Right lung (tissue), 5 donors: ENCODE results near the gene RHOG. TPM values are rescaled to one million over a fixed set of nuclear protein-coding genes. Genes with fewer than 3 reads are reported as not detected.
A peak's percentile ranks its signal among the peaks of the same experiment; 100 is the strongest.
"Not testable (repeated sequence)": the region's sequence is repeated elsewhere in the genome, so short reads cannot be mapped to it uniquely, and the experiment has no call there.

Source experiments
- DNase-seq, 2 donors: peaks; one replicate each; pipeline ENCODE4 v3.0.0-alpha.2; 2013
- polyA plus RNA-seq, 5 donors: library from polyadenylated mRNA; unstranded; fragments of 120-200 nt; gene quantifications; one replicate each; pipeline versions ENCODE4 v1.2.1 to v1.2.3, GENCODE V29; 2013; ENCODE audit warnings: inconsistent platforms in 1 of 5, low replicate concordance in 1 of 5; ENCODE audit not compliant: insufficient read length in 5 of 5, insufficient read depth in 1 of 5

The RHOG gene
- polyA plus RNA-seq, 5 donors = 21.0 to 36.0 (median 24.7) TPM

- DNase-seq = not testable (repeated sequence)
Measured at GRCh38 chr11:3860898-3861393, 20.2 kb upstream of the RHOG start.

GRCh38 chr11:3860375-3860774 is 19.6 kb upstream of the RHOG start:
- no peak for DNase-seq

GRCh38 chr11:3859373-3859881 is 18.7 kb upstream of the RHOG start:
- no peak for DNase-seq

- no peak for DNase-seq
Measured at GRCh38 chr11:3857628-3858027, 16.9 kb upstream of the RHOG start.

GRCh38 chr11:3856856-3857553 is 16.2 kb upstream of the RHOG start:
- DNase-seq = no peak

- no peak for DNase-seq
Measured at GRCh38 chr11:3855808-3856491, 15.2 kb upstream of the RHOG start.

- DNase-seq = peak; percentile 93 to 94
Measured at GRCh38 chr11:3854977-3855807, 14.4 kb upstream of the RHOG start, which contains the start of gene STIM1. Gene STIM1, plus strand, starts transcription at chr11:3855664. Its CDS starts 607 bp downstream, at chr11:3856271.

- DNase-seq = no peak
Measured at GRCh38 chr11:3854660-3854976, 13.9 kb upstream of the RHOG start.

GRCh38 chr11:3853899-3854659 is 13.3 kb upstream of the RHOG start:
- no peak for DNase-seq

GRCh38 chr11:3853545-3853842 is 12.7 kb upstream of the RHOG start:
- DNase-seq = no peak

GRCh38 chr11:3849297-3849874 is 8.6 kb upstream of the RHOG start:
- no peak for DNase-seq

GRCh38 chr11:3845670-3846069 is 4.9 kb upstream of the RHOG start:
- no peak for DNase-seq

GRCh38 chr11:3845246-3845645 is 4.5 kb upstream of the RHOG start:
- no peak for DNase-seq

- no peak for DNase-seq
Measured at GRCh38 chr11:3843326-3843725, 2.6 kb upstream of the RHOG start.

GRCh38 chr11:3841426-3842350 is 929 bp upstream of the RHOG start:
- peak; percentile 82 to 83 for DNase-seq

GRCh38 chr11:3840004-3840869 is 522 bp downstream of the RHOG start:
- DNase-seq = no peak

GRCh38 chr11:3838504-3838903 is 2.3 kb downstream of the RHOG start:
- no peak for DNase-seq

GRCh38 chr11:3837793-3838192 is 3.0 kb downstream of the RHOG start:
- DNase-seq = no peak

GRCh38 chr11:3836903-3837302 is 3.9 kb downstream of the RHOG start:
- no peak for DNase-seq
